ENCODE results near the gene TULP1.

The TULP1 gene

DNA sequence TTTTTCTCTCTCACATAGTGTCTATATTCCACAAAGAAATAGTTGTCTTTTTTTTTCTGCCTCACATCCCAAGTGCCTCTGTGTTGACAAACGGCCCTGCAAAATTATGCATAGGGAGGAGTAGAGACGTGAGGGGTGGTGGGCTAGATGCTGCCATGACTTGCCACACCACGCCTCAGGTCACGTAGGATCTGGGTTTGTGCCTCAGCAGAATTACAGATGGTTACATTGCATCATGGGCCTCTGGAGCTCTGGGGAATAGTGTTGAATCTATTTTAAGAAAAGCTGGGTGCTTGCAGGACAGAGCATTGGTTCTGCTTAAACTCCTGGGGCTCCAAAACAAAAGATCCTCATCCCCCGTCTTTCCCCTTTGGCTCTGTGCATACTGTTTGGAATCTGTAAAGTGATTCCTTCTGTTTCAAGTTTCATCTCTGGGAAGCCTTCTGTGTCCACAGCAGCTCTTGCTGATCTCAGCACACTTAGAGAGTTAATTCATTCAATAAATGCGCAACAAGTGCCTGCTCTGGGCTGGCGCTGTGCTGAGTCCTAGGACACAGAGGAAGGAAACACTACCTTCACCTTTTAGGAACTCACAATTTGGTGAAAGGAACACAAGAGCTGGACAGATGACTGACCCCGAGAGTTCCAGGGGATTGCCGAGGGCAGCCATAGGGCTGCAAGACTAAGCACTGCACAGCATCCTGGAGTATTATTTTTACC, 58.1 kb downstream of the TULP1 start:
- DNase-seq: no peak

DNA sequence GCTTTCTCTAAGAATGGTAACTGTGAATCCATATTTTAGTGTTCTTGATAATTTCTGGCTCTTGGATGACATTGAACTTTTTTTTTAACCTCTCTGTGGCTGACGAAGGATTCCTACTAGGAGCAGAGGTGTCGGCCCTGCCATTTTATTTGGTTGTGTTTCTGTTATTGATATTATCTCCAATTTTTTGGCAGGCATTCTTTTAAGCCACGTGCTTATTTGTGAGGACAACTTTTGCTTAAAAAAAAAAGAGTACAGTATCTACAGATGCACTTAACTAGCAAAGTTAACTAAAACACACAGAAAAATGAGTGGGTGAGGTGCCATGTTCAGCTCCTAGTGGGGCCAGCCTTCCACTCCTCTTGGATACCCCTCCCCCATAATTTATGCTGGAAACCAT, 59.5 kb downstream of the TULP1 start:
- DNase-seq: no peak

DNA sequence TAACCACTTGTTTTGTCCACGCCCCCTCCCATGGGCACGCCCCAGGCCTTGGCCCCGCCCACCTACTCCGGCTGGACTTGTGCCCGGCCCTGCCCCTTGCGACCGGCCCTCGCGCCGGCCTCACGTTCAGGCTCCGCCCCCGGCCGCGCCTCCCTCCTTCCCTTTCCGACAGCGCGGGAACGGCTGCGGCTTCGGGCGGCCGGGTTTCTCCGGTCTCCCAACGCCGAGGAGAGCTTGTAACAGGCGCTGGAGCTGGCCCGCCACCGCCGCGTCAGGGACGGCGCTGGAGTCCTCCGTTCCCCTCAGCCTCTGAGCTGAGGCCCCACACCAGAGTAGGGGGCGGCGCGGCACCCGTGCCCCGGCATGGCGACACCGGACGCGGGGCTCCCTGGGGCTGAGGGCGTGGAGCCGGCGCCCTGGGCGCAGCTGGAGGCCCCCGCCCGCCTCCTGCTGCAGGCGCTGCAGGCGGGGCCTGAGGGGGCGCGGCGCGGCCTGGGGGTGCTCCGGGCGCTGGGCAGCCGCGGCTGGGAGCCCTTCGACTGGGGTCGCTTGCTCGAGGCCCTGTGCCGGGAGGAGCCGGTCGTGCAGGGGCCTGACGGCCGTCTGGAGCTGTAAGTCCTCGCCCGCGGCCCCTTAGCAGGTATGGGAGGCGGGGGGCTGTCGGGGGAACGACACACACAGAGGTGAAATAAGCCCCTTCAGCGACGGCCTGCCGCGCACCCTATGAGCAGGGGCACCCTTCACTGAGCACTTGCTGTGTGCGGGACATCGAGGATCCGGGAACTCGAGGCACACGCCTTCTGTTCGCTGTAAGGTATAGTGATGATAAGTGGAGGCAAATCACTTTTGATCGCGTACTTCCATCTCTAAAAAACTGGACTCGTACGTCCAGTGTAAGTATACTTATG, 60.3 kb downstream of the TULP1 start, which contains the start of gene FANCE:
Gene FANCE, plus strand, starts transcription at position 156 of the 908 bp plus-strand sequence. Its CDS starts 208 bp downstream, at position 364.
- DNase-seq: peak; percentile 58

DNA sequence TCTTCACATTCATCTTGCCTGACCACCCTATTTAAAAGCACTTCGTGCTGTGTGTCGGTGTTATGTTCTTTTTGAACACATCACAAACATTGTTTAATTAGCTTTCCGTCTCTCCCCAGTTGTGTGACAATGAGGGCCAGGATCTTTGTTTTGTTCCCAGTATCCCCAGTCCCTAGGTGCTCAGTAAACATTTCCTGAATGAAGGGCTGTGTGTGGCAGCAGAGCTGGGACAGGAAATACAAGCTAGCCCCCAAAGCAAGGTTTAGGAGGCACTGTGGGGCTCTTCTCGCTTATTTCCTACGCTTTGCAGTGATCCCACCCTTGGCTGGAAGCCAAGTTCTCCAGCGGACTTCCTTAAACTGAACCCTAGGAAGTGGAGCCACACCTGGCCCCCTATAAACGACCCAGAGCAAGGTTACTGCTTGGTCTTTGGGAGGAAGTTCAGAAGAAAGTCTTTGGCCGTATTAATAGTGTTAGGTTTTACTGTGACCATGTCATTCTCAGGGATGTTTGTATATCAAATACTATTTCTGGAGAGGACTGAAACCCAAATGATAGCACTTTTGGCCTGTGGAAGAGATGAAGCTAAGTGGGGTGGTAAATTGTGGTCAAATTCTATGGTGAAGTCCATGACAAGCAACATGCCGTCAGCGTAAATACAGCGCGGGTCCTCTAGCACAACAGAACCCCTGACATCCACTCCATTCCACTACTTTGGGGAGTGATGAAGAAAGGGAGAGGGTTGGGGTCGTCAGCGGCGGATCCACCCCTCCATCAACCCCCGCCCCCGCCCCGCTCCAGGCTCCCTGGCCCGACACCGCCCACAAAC, 61.1 kb downstream of the TULP1 start:
- DNase-seq: no peak

DNA sequence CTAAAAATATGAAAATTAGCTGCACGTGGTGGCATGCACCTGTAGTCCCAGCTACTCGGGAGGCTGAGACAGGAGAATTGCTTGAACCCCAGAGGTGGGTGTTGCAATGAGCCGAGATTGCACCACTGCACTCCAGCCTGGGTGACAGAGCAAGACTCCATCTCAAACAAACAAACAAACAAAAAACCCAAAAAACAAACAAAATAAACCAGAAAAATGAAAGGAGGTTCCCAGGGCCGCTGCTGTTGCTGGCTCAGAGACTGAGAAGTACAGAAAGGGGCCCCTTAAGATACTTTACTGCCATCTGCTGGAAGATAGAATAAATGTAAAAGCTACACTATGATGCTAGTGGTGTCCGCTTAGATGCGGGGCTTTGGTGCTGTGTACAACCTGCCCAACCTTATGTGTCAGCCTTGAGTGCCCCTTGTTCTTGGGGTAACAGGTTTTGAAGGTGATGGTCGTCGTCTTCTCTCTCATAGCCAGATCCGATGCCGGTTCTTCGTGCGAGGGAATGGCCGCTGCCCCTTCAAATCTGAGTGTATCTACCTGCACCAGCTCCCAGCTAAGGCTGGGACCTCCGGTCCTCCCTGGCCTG, 63.3 kb downstream of the TULP1 start:
- peak; percentile 6 for DNase-seq

DNA sequence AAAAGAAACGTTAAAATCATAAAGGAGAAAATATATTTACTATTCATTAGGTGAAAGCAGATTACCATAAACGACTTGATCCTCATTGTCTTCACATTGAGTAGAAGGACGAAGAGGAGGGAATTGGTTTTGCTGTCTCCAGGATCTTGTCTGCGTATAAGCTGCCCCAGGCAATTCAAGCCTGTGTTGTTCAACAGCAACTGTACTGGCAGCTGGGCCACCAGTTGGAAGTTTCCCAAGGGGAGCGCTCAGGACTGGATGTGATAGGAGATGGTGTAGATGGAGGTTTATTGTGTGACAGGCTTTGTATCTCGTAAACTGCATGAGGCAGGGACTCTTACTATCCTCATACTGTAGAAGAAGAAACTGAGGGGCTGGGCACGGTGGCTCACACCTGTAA, 64.5 kb downstream of the TULP1 start:
- DNase-seq: no peak

Measured in NCI-H1436 treated with DMSO at 0.1 percent for 48 hours (cell line).